ENCODE results near the gene SLC22A5.
"Not testable (repeated sequence)": the region's sequence is repeated elsewhere in the genome, so short reads cannot be mapped to it uniquely, and the experiment has no call there.

Gene SLC22A5

GRCh38 chr5:132429463-132430440 lies 60.2 kb downstream of the SLC22A5 start:
- DNase-seq = no peak

- no peak for DNase-seq
Measured at GRCh38 chr5:132430746-132431145, 61.2 kb downstream of the SLC22A5 start.

GRCh38 chr5:132431632-132432031 lies 62.1 kb downstream of the SLC22A5 start:
- DNase-seq = no peak

- no peak for DNase-seq
Measured at GRCh38 chr5:132433141-132433540, 63.6 kb downstream of the SLC22A5 start.

GRCh38 chr5:132434416-132435286 lies 65.1 kb downstream of the SLC22A5 start:
- DNase-seq = no peak

GRCh38 chr5:132435447-132435846 lies 65.9 kb downstream of the SLC22A5 start:
- DNase-seq = no peak

- DNase-seq = no peak
Measured at GRCh38 chr5:132435886-132436285, 66.4 kb downstream of the SLC22A5 start.

- DNase-seq = no peak
Measured at GRCh38 chr5:132436936-132437335, 67.4 kb downstream of the SLC22A5 start.

GRCh38 chr5:132437604-132438266 lies 68.2 kb downstream of the SLC22A5 start:
- DNase-seq = no peak

GRCh38 chr5:132438267-132438645 lies 68.7 kb downstream of the SLC22A5 start:
- DNase-seq = not testable (repeated sequence)

- no peak for DNase-seq
Measured at GRCh38 chr5:132438917-132439316, 69.4 kb downstream of the SLC22A5 start.

GRCh38 chr5:132439521-132440089 lies 70.1 kb downstream of the SLC22A5 start:
- no peak for DNase-seq

GRCh38 chr5:132444061-132444460 lies 74.6 kb downstream of the SLC22A5 start:
- no peak for DNase-seq

All from SW 1271 (cell line).